H1 (cell line): Measurements from ENCODE around the gene LMO2. TPM values are rescaled to one million over a fixed set of nuclear protein-coding genes. Genes with fewer than 3 reads are reported as not detected.

ENCODE experiments used
- CTCF ChIA-PET: fragments of 300-600 bp; sonication (Branson Sonifier 250); formaldehyde crosslinking; loops from one replicate; lab custom pipeline; 2021; ENCODE audit not compliant: partially characterized antibody; lab: Charles Lee
- POLR2A ChIA-PET: fragments of 300-600 bp; sonication (Branson Sonifier 250); formaldehyde crosslinking; loops from one replicate; lab custom pipeline; 2021; ENCODE audit warnings: inconsistent platforms; ENCODE audit not compliant: partially characterized antibody; lab: Charles Lee
- DNase-seq, 2 experiments: peaks; one replicate each; pipeline versions ENCODE4 v3.0.0 to v3.0.0-alpha.2; 2010 to 2022; ENCODE audit warnings: low spot score in 2 of 2, low read depth in 1 of 2, mixed read lengths in 1 of 2
- FAIRE-seq: peaks from 2 replicates; lab custom pipeline; 2011; peaks lifted over from hg19 to GRCh38; lab: Jason Lieb, UNC
- H2AFZ ChIP-seq: 2 replicates; pipeline ENCODE4 v1.8.1; 2012; ENCODE audit warnings: low read length, inconsistent platforms
- H2AK5ac ChIP-seq: 2 replicates; pipeline ENCODE4 v1.6.1; 2013; ENCODE audit warnings: low read depth, low read length
- H2BK120ac ChIP-seq: replicated peaks from 2 replicates; pipeline ENCODE3; 2013; ENCODE audit warnings: low read depth, low read length, inconsistent platforms
- H2BK12ac ChIP-seq: 2 replicates; pipeline ENCODE4 v1.6.1; 2013; ENCODE audit warnings: low read depth, low read length
- H2BK15ac ChIP-seq: 2 replicates; pipeline ENCODE4 v1.6.1; 2013; ENCODE audit warnings: low read length
- H2BK20ac ChIP-seq: 2 replicates; pipeline ENCODE4 v1.6.1; 2013; ENCODE audit warnings: low read length
- H2BK5ac ChIP-seq: 2 replicates; pipeline ENCODE4 v1.6.1; 2013; ENCODE audit warnings: low read depth, low read length
- H3K14ac ChIP-seq: 2 replicates; pipeline ENCODE4 v1.6.1; 2013; ENCODE audit warnings: inconsistent platforms; ENCODE audit not compliant: insufficient read length
- H3K18ac ChIP-seq: 2 replicates; pipeline ENCODE4 v1.6.1; 2013; ENCODE audit warnings: low read length; ENCODE audit errors: extremely low read depth
- H3K23ac ChIP-seq: 2 replicates; pipeline ENCODE4 v1.6.1; 2013; ENCODE audit warnings: inconsistent platforms; ENCODE audit not compliant: insufficient read length
- H3K23me2 ChIP-seq: 2 replicates; pipeline ENCODE4 v1.6.1; 2013; ENCODE audit warnings: low read depth, low read length
- H3K27ac ChIP-seq: 2 replicates; pipeline ENCODE4 v1.6.1; 2011; ENCODE audit warnings: low read depth, low read length, inconsistent platforms
- H3K27me3 ChIP-seq, 4 experiments: replicated peaks in 1 of 4; 1 replicate in 1 of 4; 2 replicates in 3 of 4; pipeline versions ENCODE4 v1.6.1 to v1.8.1; 2011 to 2013; ENCODE audit warnings: low read length in 3 of 4, mild to moderate bottlenecking in 3 of 4, inconsistent platforms in 2 of 4, mixed read lengths in 2 of 4, moderate library complexity in 1 of 4; ENCODE audit not compliant: control insufficient read depth in 3 of 4, insufficient read depth in 3 of 4; ENCODE audit errors: extremely low read depth in 1 of 4
- H3K36me3 ChIP-seq, 4 experiments: 2 replicates each; pipeline versions ENCODE4 v1.6.1 to v1.8.1; 2011 to 2013; ENCODE audit warnings: mild to moderate bottlenecking in 4 of 4, low read length in 3 of 4, moderate library complexity in 2 of 4, control low read depth in 1 of 4, inconsistent platforms in 1 of 4; ENCODE audit not compliant: insufficient read depth in 4 of 4, control insufficient read depth in 2 of 4
- H3K4ac ChIP-seq: replicated peaks from 2 replicates; pipeline ENCODE3; 2013; ENCODE audit warnings: low read length, low read depth, mixed read lengths, inconsistent platforms; ENCODE audit not compliant: insufficient read length
- H3K4me1 ChIP-seq, 4 experiments: replicated peaks in 1 of 4; 1 replicate in 1 of 4; 2 replicates in 3 of 4; pipeline versions ENCODE4 v1.6.1 to v1.8.1; 2011 to 2013; ENCODE audit warnings: low read length in 3 of 4, inconsistent platforms in 2 of 4, mixed read lengths in 1 of 4; ENCODE audit not compliant: insufficient read depth in 4 of 4, control insufficient read depth in 3 of 4
- H3K4me2 ChIP-seq, 2 experiments: 2 replicates each; pipeline versions ENCODE4 v1.6.1 to v1.8.1; 2011 to 2013; ENCODE audit warnings: low read depth in 2 of 2, low read length in 2 of 2, control low read depth in 1 of 2, inconsistent platforms in 1 of 2, mild to moderate bottlenecking in 1 of 2; ENCODE audit not compliant: insufficient read depth in 1 of 2
- H3K4me3 ChIP-seq, 4 experiments: fragments of 200-600, 300-600 bp in 1 of 4; sonication (generic), shearing (Covaris generic), sonication (Bioruptor Twin) in 1 of 4; 2 replicates each; pipeline versions ENCODE4 v1.5.1 to v1.8.1; 2011 to 2016; ENCODE audit warnings: low read length in 4 of 4, low read depth in 3 of 4, control low read depth in 2 of 4, inconsistent platforms in 2 of 4, mild to moderate bottlenecking in 2 of 4, mixed read lengths in 1 of 4, moderate library complexity in 1 of 4; ENCODE audit not compliant: insufficient read depth in 2 of 4; ENCODE audit errors: extremely low read depth in 1 of 4
- H3K56ac ChIP-seq: replicated peaks from 2 replicates; pipeline ENCODE3; 2013; ENCODE audit warnings: low read depth, mild to moderate bottlenecking, mixed read lengths, low read length, inconsistent platforms; ENCODE audit not compliant: insufficient read length
- H3K79me1 ChIP-seq: 2 replicates; pipeline ENCODE4 v1.6.1; 2013; ENCODE audit warnings: low read depth, low read length, control low read depth
- H3K79me2 ChIP-seq, 2 experiments: 2 replicates each; pipeline versions ENCODE4 v1.6.1 to v1.8.1; 2012 to 2013; ENCODE audit warnings: low read length in 2 of 2, mild to moderate bottlenecking in 2 of 2, inconsistent platforms in 1 of 2; ENCODE audit not compliant: insufficient read depth in 2 of 2, control insufficient read depth in 1 of 2
- H3K9ac ChIP-seq, 4 experiments: replicated peaks in 1 of 4; 1 replicate in 1 of 4; 2 replicates in 3 of 4; pipeline versions ENCODE4 v1.6.1 to v1.8.1; 2011 to 2013; ENCODE audit warnings: low read depth in 3 of 4, low read length in 3 of 4, control low read depth in 2 of 4, mild to moderate bottlenecking in 2 of 4, moderate library complexity in 2 of 4, inconsistent platforms in 1 of 4; ENCODE audit errors: extremely low read depth in 1 of 4
- H3K9me3 ChIP-seq, 2 experiments: 2 replicates each; pipeline versions ENCODE4 v1.6.1 to v1.8.1; 2012 to 2013; ENCODE audit warnings: mild to moderate bottlenecking in 2 of 2, moderate library complexity in 2 of 2, control low read depth in 1 of 2, inconsistent platforms in 1 of 2, low read depth in 1 of 2, low read length in 1 of 2, mixed read lengths in 1 of 2; ENCODE audit not compliant: insufficient read depth in 2 of 2
- H4K20me1 ChIP-seq, 2 experiments: replicated peaks in 1 of 2; 2 replicates each; pipeline versions ENCODE3 to v1.8.1; 2011 to 2013; ENCODE audit warnings: inconsistent platforms in 2 of 2, low read length in 2 of 2, mild to moderate bottlenecking in 1 of 2; ENCODE audit not compliant: insufficient read depth in 2 of 2, control insufficient read depth in 1 of 2
- H4K5ac ChIP-seq: 2 replicates; pipeline ENCODE4 v1.6.1; 2013; ENCODE audit warnings: low read length, low read depth, mixed read lengths, inconsistent platforms; ENCODE audit not compliant: insufficient read length
- H4K8ac ChIP-seq: 2 replicates; pipeline ENCODE4 v1.8.0; 2013; ENCODE audit warnings: mild to moderate bottlenecking, moderate library complexity, low read length, inconsistent platforms; ENCODE audit not compliant: insufficient read depth; ENCODE audit errors: extremely low read depth
- H4K91ac ChIP-seq: replicated peaks from 2 replicates; pipeline ENCODE3; 2013; ENCODE audit warnings: low read length, mixed read lengths, inconsistent platforms; ENCODE audit not compliant: insufficient read length
- CBX8 ChIP-seq: fragments of 300-800, 300-1000 bp; sonication (generic); IDR thresholded peaks from 2 replicates; pipeline ENCODE4 v1.7.1; 2016; ENCODE audit warnings: low read depth, low read length, borderline replicate concordance
- EZH2 ChIP-seq: fragments of 200-600 bp; sonication (generic); IDR thresholded peaks from 2 replicates; pipeline ENCODE4 v1.7.1; 2012; ENCODE audit warnings: low read depth, mild to moderate bottlenecking, moderate library complexity, low read length, inconsistent platforms; ENCODE audit not compliant: severe bottlenecking
- FOSL1 ChIP-seq: IDR thresholded peaks from 2 replicates; pipeline ENCODE4 v1.6.1; 2011; ENCODE audit warnings: mild to moderate bottlenecking, low read depth, low read length, moderate library complexity; ENCODE audit not compliant: insufficient read depth
- KDM5A ChIP-seq: fragments of 200-600 bp; IDR thresholded peaks from 2 replicates; pipeline ENCODE4 v1.7.1; 2012; ENCODE audit warnings: mild to moderate bottlenecking, low read length, inconsistent platforms, mixed read lengths
- SIRT6 ChIP-seq: IDR thresholded peaks from one replicate; pipeline ENCODE4 v1.7.1; 2012; ENCODE audit warnings: low read length, inconsistent platforms
- TCF12 ChIP-seq: IDR thresholded peaks from 2 replicates; pipeline ENCODE4 v1.6.1; 2011; ENCODE audit warnings: low read depth, mild to moderate bottlenecking, low read length
- WGBS, 2 experiments: shearing (Covaris generic) in 1 of 2; methylation state at CpG; one replicate each; pipeline versions ENCODE4 v1.1.6 to v1.1.7; 2013 to 2015; ENCODE audit warnings: low lambda C conversion rate in 2 of 2, mixed read lengths in 2 of 2, inconsistent platforms in 1 of 2, low coverage in 1 of 2, missing lambda C conversion rate in 1 of 2; ENCODE audit not compliant: insufficient replicate concordance in 2 of 2, insufficient coverage in 1 of 2, insufficient read length in 1 of 2; ENCODE audit errors: extremely low coverage in 1 of 2, missing lambda C conversion rate in 1 of 2; 5-methylcytosine and 5-hydroxymethylcytosine counted together
- polyA plus RNA-seq, 7 experiments: library from polyadenylated mRNA; depleted of rRNA in 3 of 7; stranded (reverse) in 5 of 7; unstranded in 2 of 7; fragments of >200 nt in 5 of 7; fragments of 200-250 nt in 2 of 7; gene quantifications; 1 replicate in 5 of 7; 2 replicates in 1 of 7; 4 replicates in 1 of 7; pipeline versions ENCODE4 v1.2.1 to v1.2.3, GENCODE V29; 2011 to 2013; ENCODE audit warnings: missing spikeins in 2 of 7, mixed read lengths in 2 of 7
- total RNA-seq: library from RNA; stranded (reverse); fragmentation: NEBNext Ultra II Directional; extraction: Animal tissue kit (Norgen Biotek cat#: 25700); gene quantifications from 2 replicates; pipeline ENCODE4 v1.2.1, GENCODE V29; 2021

The LMO2 gene
- total and polyA plus RNA-seq, 2 of the 8 experiments (the other 6 are each of a cell fraction or from before 2014, with no cell fraction given): 1.6 to 2.7 TPM

DNA sequence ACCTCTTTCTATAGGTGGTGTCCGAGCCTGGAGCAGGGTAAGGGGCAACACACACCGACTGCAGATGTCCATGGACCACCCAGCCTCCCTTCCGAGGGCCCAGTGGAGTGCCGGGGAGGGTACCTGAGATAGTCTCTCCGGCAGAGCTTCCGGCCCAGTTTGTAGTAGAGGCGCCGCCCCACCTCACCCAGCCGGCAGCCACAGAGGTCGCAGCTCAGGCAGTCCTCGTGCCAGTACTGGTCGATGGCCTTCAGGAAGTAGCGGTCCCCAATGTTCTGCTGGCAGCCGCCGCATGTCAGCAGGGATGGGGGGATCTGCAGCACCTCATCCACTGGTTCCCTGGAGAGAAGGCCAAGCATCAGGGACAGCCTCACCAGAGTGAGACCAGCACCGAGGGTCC, 27.4 kb downstream of the LMO2 start:
- no peaks in the 10 kb centered on the region for H3K36me3 ChIP-seq
- no peak overlapping the region for H2BK120ac ChIP-seq
- H3K4me1 ChIP-seq: peaks cover 0 to 4% (median under 1%) of the 10 kb centered on the region in 4 experiments; a peak in 4 of 7 replicates
- H4K8ac ChIP-seq: no peak overlapping the region
- no peaks in the 10 kb centered on the region for H3K9me3 ChIP-seq
- H3K9ac ChIP-seq: no peak overlapping the region
- H3K27ac ChIP-seq: no peak overlapping the region
- H3K79me2 ChIP-seq: no peaks in the 10 kb centered on the region
- no peak overlapping the region for H2AFZ ChIP-seq
- no peak overlapping the region for H2BK5ac ChIP-seq
- no peaks in the 10 kb centered on the region; the same call in 1 of the 2 replicates for H3K79me1 ChIP-seq
- DNase-seq (no peak), FAIRE-seq (no peak)
- H4K5ac ChIP-seq: no peak overlapping the region
- no peak overlapping the region for H3K18ac ChIP-seq
- H2BK15ac ChIP-seq: peak overlapping the region; percentile 54; the same call in 1 of the 2 replicates
- no peak overlapping the region for H3K4ac ChIP-seq
- no peak overlapping the region for H2BK20ac ChIP-seq
- no peak overlapping the region for H3K56ac ChIP-seq
- no peak overlapping the region for H3K4me2 ChIP-seq
- no peak overlapping the region for H3K23ac ChIP-seq
- peaks cover 3% of the 10 kb centered on the region; the same call in 1 of the 2 replicates for H3K23me2 ChIP-seq
- no peak overlapping the region for H2BK12ac ChIP-seq
- H4K20me1 ChIP-seq: no peaks in the 10 kb centered on the region
- TF ChIP-seq FOSL1 (no peak), TCF12 (no peak), CBX8 (no peak), EZH2 (no peak), SIRT6 (no peak), KDM5A (no peak)
- H4K91ac ChIP-seq: no peak overlapping the region
- no peak overlapping the region for H2AK5ac ChIP-seq
- no peak overlapping the region for H3K4me3 ChIP-seq
- WGBS, 2 experiments: 87% methylated on average over 12 of the region's 16 CpGs; no CpG with 5 or more reads in 1 of the 2 experiments
- CTCF ChIA-PET: interaction anchor here (0.8 to 21.3 kb wide), 6 partner anchors 10 to 123 kb away, joined by 3 to 326 read pairs (median 8); no protein-coding TSS in a partner anchor
- POLR2A ChIA-PET: interaction anchor here (0.8 kb wide), 1 partner anchor 119 kb away, joined by 3 read pairs; no protein-coding TSS in a partner anchor
- H3K27me3 ChIP-seq: peaks cover 17 to 28% (median 23%) of the 10 kb centered on the region in 4 experiments
- H3K14ac ChIP-seq: no peak overlapping the region
